Measurements from ENCODE around the gene LRRN4. TPM values are rescaled to one million over a fixed set of nuclear protein-coding genes. Genes with fewer than 3 reads are reported as not detected.

Gene LRRN4
- total RNA-seq = not detected in 2 replicates

GRCh38 chr20:6053776-6054688 lies at the start of gene LRRN4:
TSS of gene LRRN4 (minus strand) at chr20:6054060. CDS start at chr20:6052799, 1,261 bp downstream.
- intact Hi-C loops (cut with micrococcal nuclease) = no loop called here

GRCh38 chr20:6103301-6103700 lies 49.4 kb upstream of the LRRN4 start:
- intact Hi-C loops (cut with micrococcal nuclease) = no loop called here

GRCh38 chr20:6101346-6101745 lies 47.5 kb upstream of the LRRN4 start:
- intact Hi-C loops (cut with micrococcal nuclease) = no loop called here

GRCh38 chr20:6100246-6100645 lies 46.4 kb upstream of the LRRN4 start:
- intact Hi-C loops (cut with micrococcal nuclease) = no loop called here

- intact Hi-C loops (cut with micrococcal nuclease) = no loop called here
These were observed 46.0 kb upstream of the LRRN4 start for GRCh38 chr20:6099819-6100218.

GRCh38 chr20:6095409-6095808 lies 41.5 kb upstream of the LRRN4 start:
- intact Hi-C loops (cut with micrococcal nuclease) = no loop called here

- intact Hi-C loops (cut with micrococcal nuclease) = no loop called here
These were observed 40.7 kb upstream of the LRRN4 start for GRCh38 chr20:6094565-6094964.

- intact Hi-C loops (cut with micrococcal nuclease) = no loop called here
These were observed 40.2 kb upstream of the LRRN4 start for GRCh38 chr20:6094063-6094462.

GRCh38 chr20:6091661-6092060 lies 37.8 kb upstream of the LRRN4 start:
- intact Hi-C loops (cut with micrococcal nuclease) = no loop called here

- intact Hi-C loops (cut with micrococcal nuclease) = no loop called here
These were observed 33.0 kb upstream of the LRRN4 start for GRCh38 chr20:6086868-6087267.

GRCh38 chr20:6083926-6084325 lies 30.1 kb upstream of the LRRN4 start:
- intact Hi-C loops (cut with micrococcal nuclease) = no loop called here

- intact Hi-C loops (cut with micrococcal nuclease) = no loop called here
These were observed 27.4 kb upstream of the LRRN4 start for GRCh38 chr20:6081236-6081635.

GRCh38 chr20:6079016-6079415 lies 25.2 kb upstream of the LRRN4 start:
- intact Hi-C loops (cut with micrococcal nuclease) = no loop called here

- intact Hi-C loops (cut with micrococcal nuclease) = loop anchor here (2.0 kb wide), 1 partner anchor 127 kb away; no protein-coding TSS in a partner anchor
These were observed 21.8 kb upstream of the LRRN4 start for GRCh38 chr20:6075428-6076219.

- intact Hi-C loops (cut with micrococcal nuclease) = no loop called here
These were observed 20.9 kb upstream of the LRRN4 start for GRCh38 chr20:6074784-6075183.

- intact Hi-C loops (cut with micrococcal nuclease) = no loop called here
These were observed 20.3 kb upstream of the LRRN4 start for GRCh38 chr20:6074145-6074561.

- intact Hi-C loops (cut with micrococcal nuclease) = no loop called here
These were observed 17.2 kb upstream of the LRRN4 start for GRCh38 chr20:6070829-6071695.

- intact Hi-C loops (cut with micrococcal nuclease) = no loop called here
These were observed 15.8 kb upstream of the LRRN4 start for GRCh38 chr20:6069669-6070068.

GRCh38 chr20:6067763-6068318 lies 14.0 kb upstream of the LRRN4 start:
- intact Hi-C loops (cut with micrococcal nuclease) = no loop called here

GRCh38 chr20:6066582-6066981 lies 12.7 kb upstream of the LRRN4 start:
- intact Hi-C loops (cut with micrococcal nuclease) = no loop called here

GRCh38 chr20:6061544-6061943 lies 7.7 kb upstream of the LRRN4 start:
- intact Hi-C loops (cut with micrococcal nuclease) = no loop called here

Measured in T-helper 1 cell treated with Interleukin-12 subunit alpha and Interleukin-12 subunit beta and Interleukin-4 antibody, amounts not matched to agents 30 ng/mL and 1 ng/mL, for 36 hours (primary cell).